ENCODE results near the gene ADRA2B. TPM values are rescaled to one million over a fixed set of nuclear protein-coding genes. Genes with fewer than 3 reads are reported as not detected.

ADRA2B gene
- total and polyA plus RNA-seq, 2 donors (not counting 1 experiment from before 2014, with no cell fraction given), result 0.07 TPM; not detected in 1

DNA sequence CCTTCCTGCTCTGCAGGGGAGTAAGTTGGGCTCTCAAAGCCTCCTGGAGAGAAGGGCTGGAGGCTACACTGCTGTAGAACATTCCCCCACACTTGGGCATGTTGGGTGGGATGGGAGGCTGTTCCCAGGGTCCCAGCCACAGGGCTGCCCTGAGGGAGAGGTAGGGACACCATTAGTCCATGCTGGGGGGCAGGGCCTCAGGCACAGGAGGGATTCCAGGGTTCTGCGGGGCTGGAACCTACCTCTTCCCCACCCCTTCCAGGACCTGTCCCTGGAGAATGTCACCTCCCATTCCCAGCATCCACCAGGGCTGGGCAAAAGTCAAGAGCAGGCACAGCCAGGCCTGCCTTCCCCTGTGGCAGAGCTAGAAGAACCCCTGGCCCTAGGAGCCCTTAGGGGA is 6.9 kb upstream of the ADRA2B start:
- H3K4me1 ChIP-seq (ENCODE audit: control insufficient read depth, extremely low read depth, insufficient read depth, low read length), result no peaks in the 10 kb centered on the region
- TF ChIP-seq EZH2 (IDR thresholded peaks at IDR 0.05; ENCODE audit: low read length, missing control alignments) (no peak), CTCF (conservative IDR thresholded peaks at IDR 0.05 in 1 of 2, IDR thresholded peaks at IDR 0.05 in 1 of 2; ENCODE audit: low read depth in 1 of 2, low read length in 2 of 2) (no peak)
- H2AFZ ChIP-seq (ENCODE audit: low read length), result no peak overlapping the region
- peaks cover 24% of the 10 kb centered on the region for H3K27me3 ChIP-seq (ENCODE audit: control insufficient read depth, insufficient read depth, low read length)
- H3K9ac ChIP-seq (ENCODE audit: insufficient read depth, low read length), result no peak overlapping the region
- no peaks in the 10 kb centered on the region for H3K36me3 ChIP-seq (ENCODE audit: control insufficient read depth, insufficient read depth, low read length)
- H3K4me2 ChIP-seq (ENCODE audit: extremely low read depth, insufficient read depth, low read length), result no peak overlapping the region
- no peak overlapping the region for H3K4me3 ChIP-seq (replicated peaks in 1 of 4; ENCODE audit: control extremely low read depth in 1 of 4, insufficient read depth in 1 of 4, low read depth in 3 of 4, low read length in 4 of 4)
- no peak for DNase-seq (ENCODE audit: low read depth in 2 of 2)
- no peaks in the 10 kb centered on the region for H3K79me2 ChIP-seq (ENCODE audit: control insufficient read depth, insufficient read depth, low read length)
- no peaks in the 10 kb centered on the region for H3K9me3 ChIP-seq (ENCODE audit: control insufficient read depth, insufficient read depth, low read depth, low read length)
- H4K20me1 ChIP-seq (ENCODE audit: control insufficient read depth, extremely low read depth, insufficient read depth, low read length), result no peaks in the 10 kb centered on the region
- H3K27ac ChIP-seq (ENCODE audit: insufficient read depth, low read length), result no peak overlapping the region

DNA sequence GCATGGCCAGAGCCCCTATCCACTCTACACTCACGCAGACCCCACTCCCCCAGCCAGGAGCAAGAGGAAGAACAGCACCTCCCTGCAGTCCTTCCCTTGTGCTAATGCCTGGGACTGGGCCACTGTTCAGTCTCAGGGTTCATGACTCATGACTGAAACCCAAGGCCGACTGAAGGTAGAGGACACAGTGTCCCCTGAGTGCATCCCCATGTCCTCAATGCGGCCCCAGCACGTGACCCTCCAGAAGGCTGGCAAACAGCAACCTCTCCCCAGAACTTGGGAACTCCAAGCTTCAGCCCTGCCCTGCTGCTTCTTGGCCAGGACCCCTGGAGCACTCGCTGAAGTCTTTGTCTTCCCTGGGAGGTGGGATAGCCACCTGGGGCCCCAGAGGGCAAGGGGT is 6.0 kb upstream of the ADRA2B start:
- no peaks in the 10 kb centered on the region for H4K20me1 ChIP-seq (ENCODE audit: control insufficient read depth, extremely low read depth, insufficient read depth, low read length)
- no peak overlapping the region for H3K9ac ChIP-seq (ENCODE audit: insufficient read depth, low read length)
- no peak overlapping the region for H3K4me3 ChIP-seq (replicated peaks in 1 of 4; ENCODE audit: control extremely low read depth in 1 of 4, insufficient read depth in 1 of 4, low read depth in 3 of 4, low read length in 4 of 4)
- no peak for DNase-seq (ENCODE audit: low read depth in 2 of 2)
- H3K79me2 ChIP-seq (ENCODE audit: control insufficient read depth, insufficient read depth, low read length), result no peaks in the 10 kb centered on the region
- H3K27me3 ChIP-seq (ENCODE audit: control insufficient read depth, insufficient read depth, low read length), result peaks cover 27% of the 10 kb centered on the region
- H3K27ac ChIP-seq (ENCODE audit: insufficient read depth, low read length), result no peak overlapping the region
- H3K4me1 ChIP-seq (ENCODE audit: control insufficient read depth, extremely low read depth, insufficient read depth, low read length), result no peaks in the 10 kb centered on the region
- H3K9me3 ChIP-seq (ENCODE audit: control insufficient read depth, insufficient read depth, low read depth, low read length), result no peaks in the 10 kb centered on the region
- no peak overlapping the region for H2AFZ ChIP-seq (ENCODE audit: low read length)
- no peak overlapping the region for H3K4me2 ChIP-seq (ENCODE audit: extremely low read depth, insufficient read depth, low read length)
- TF ChIP-seq CTCF (conservative IDR thresholded peaks at IDR 0.05 in 1 of 2, IDR thresholded peaks at IDR 0.05 in 1 of 2; ENCODE audit: low read depth in 1 of 2, low read length in 2 of 2) (no peak), EZH2 (IDR thresholded peaks at IDR 0.05; ENCODE audit: low read length, missing control alignments) (no peak)
- no peaks in the 10 kb centered on the region for H3K36me3 ChIP-seq (ENCODE audit: control insufficient read depth, insufficient read depth, low read length)

DNA sequence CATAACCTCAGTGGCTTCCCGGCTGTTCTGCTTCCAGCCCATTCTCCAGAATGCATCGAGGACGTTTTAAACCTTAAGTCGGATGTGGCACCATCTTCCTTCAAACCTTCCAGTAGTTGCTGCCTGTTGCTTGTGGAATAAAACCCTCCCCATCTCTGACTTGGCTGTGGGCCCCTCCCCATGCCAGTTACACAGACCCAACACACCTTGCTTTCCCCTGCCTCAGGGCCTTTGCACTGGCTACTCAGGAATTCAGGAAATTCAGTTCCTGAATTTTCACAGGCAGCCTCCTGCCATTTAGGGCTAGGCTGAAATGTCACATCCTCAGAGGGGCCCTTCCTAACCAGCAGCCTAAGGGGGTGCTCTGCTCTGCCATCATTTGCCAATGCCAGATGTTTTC is 5.0 kb upstream of the ADRA2B start:
- no peak for TF ChIP-seq EZH2 (IDR thresholded peaks at IDR 0.05; ENCODE audit: low read length, missing control alignments)
- TF ChIP-seq CTCF (conservative IDR thresholded peaks at IDR 0.05 in 1 of 2, IDR thresholded peaks at IDR 0.05 in 1 of 2; ENCODE audit: low read depth in 1 of 2, low read length in 2 of 2), result no peak
- no peak overlapping the region for H3K4me2 ChIP-seq (ENCODE audit: extremely low read depth, insufficient read depth, low read length)
- no peaks in the 10 kb centered on the region for H3K9me3 ChIP-seq (ENCODE audit: control insufficient read depth, insufficient read depth, low read depth, low read length)
- no peaks in the 10 kb centered on the region for H3K36me3 ChIP-seq (ENCODE audit: control insufficient read depth, insufficient read depth, low read length)
- no peaks in the 10 kb centered on the region for H3K4me1 ChIP-seq (ENCODE audit: control insufficient read depth, extremely low read depth, insufficient read depth, low read length)
- no peak for DNase-seq (ENCODE audit: low read depth in 2 of 2)
- no peak overlapping the region for H3K27ac ChIP-seq (ENCODE audit: insufficient read depth, low read length)
- H3K9ac ChIP-seq (ENCODE audit: insufficient read depth, low read length), result no peak overlapping the region
- H2AFZ ChIP-seq (ENCODE audit: low read length), result no peak overlapping the region
- no peaks in the 10 kb centered on the region for H4K20me1 ChIP-seq (ENCODE audit: control insufficient read depth, extremely low read depth, insufficient read depth, low read length)
- H3K4me3 ChIP-seq (replicated peaks in 1 of 4; ENCODE audit: control extremely low read depth in 1 of 4, insufficient read depth in 1 of 4, low read depth in 3 of 4, low read length in 4 of 4), result no peak overlapping the region
- no peaks in the 10 kb centered on the region for H3K79me2 ChIP-seq (ENCODE audit: control insufficient read depth, insufficient read depth, low read length)
- H3K27me3 ChIP-seq (ENCODE audit: control insufficient read depth, insufficient read depth, low read length), result peaks cover 24% of the 10 kb centered on the region
